Thymus (tissue), 14 donors: ENCODE data around the gene LELP1. TPM values are rescaled to one million over a fixed set of nuclear protein-coding genes. Genes with fewer than 3 reads are reported as not detected.
"Not testable (repeated sequence)": the region's sequence is repeated elsewhere in the genome, so short reads cannot be mapped to it uniquely, and the experiment has no call there.

ENCODE experiments used
- DNase-seq, 9 donors: peaks; one replicate each; pipeline ENCODE4 v3.0.0-alpha.2; 2013; ENCODE audit warnings: low spot score in 9 of 9, low read depth in 6 of 9, missing footprints in 1 of 9
- H3K27ac ChIP-seq, 2 donors: one replicate each; pipeline ENCODE4 v1.5.1; 2013; ENCODE audit warnings: control low read depth in 1 of 2, low read depth in 1 of 2, low read length in 1 of 2, mild to moderate bottlenecking in 1 of 2, moderate library complexity in 1 of 2
- H3K27me3 ChIP-seq, 2 donors: one replicate each; pipeline ENCODE4 v1.5.1; 2013; ENCODE audit warnings: low read length in 1 of 2; ENCODE audit not compliant: control insufficient read depth in 2 of 2, insufficient read depth in 1 of 2
- H3K36me3 ChIP-seq, 2 donors: one replicate each; pipeline ENCODE4 v1.5.1; 2013; ENCODE audit warnings: low read length in 1 of 2, mild to moderate bottlenecking in 1 of 2, moderate library complexity in 1 of 2; ENCODE audit not compliant: control insufficient read depth in 2 of 2, insufficient read depth in 2 of 2
- H3K4me1 ChIP-seq, 2 donors: one replicate each; pipeline ENCODE4 v1.5.1; 2013; ENCODE audit warnings: low read length in 2 of 2; ENCODE audit not compliant: control insufficient read depth in 2 of 2, insufficient read depth in 2 of 2
- H3K4me3 ChIP-seq, 2 donors: one replicate each; pipeline ENCODE4 v1.5.1; 2013; ENCODE audit warnings: low read length in 2 of 2, control low read depth in 1 of 2, mild to moderate bottlenecking in 1 of 2
- H3K9me3 ChIP-seq, 2 donors: one replicate each; pipeline ENCODE4 v1.5.1; 2013; ENCODE audit warnings: low read length in 1 of 2, mild to moderate bottlenecking in 1 of 2; ENCODE audit not compliant: control insufficient read depth in 2 of 2, insufficient read depth in 1 of 2
- WGBS: extraction: QIAGEN DNeasy Blood & Tissue Kit; methylation state at CpG from one replicate; pipeline ENCODE4 v1.1.7; 2013; 5-methylcytosine and 5-hydroxymethylcytosine counted together
- long read RNA-seq, 10 donors: transcript quantifications; one replicate each; lab custom pipeline, GENCODE V29; 2026
- polyA plus RNA-seq: library from polyadenylated mRNA; stranded (reverse); fragments of 200-250 nt; gene quantifications from one replicate; pipeline ENCODE4 v1.2.3, GENCODE V29; 2013
- total RNA-seq: library from RNA; stranded (reverse); fragments of 120-200 nt; gene quantifications from one replicate; pipeline ENCODE4 v1.2.4, GENCODE V29; 2013
- donor health status: healthy.

LELP1 gene
- total RNA-seq (not detected), polyA plus RNA-seq (0.11 TPM)
- long read RNA-seq, donor 1, result 0 reads
- long read RNA-seq, donor 2, result 0 reads
- long read RNA-seq, donor 3, result 0 reads
- long read RNA-seq, donor 4, result 0 reads
- long read RNA-seq, donor 5, result 0 reads
- long read RNA-seq, donor 6, result 0 reads
- long read RNA-seq, donor 7, result 0 reads
- long read RNA-seq, donor 8, result 0 reads
- long read RNA-seq, donor 9, result 0 reads
- long read RNA-seq, donor 10, result 0 reads

DNA sequence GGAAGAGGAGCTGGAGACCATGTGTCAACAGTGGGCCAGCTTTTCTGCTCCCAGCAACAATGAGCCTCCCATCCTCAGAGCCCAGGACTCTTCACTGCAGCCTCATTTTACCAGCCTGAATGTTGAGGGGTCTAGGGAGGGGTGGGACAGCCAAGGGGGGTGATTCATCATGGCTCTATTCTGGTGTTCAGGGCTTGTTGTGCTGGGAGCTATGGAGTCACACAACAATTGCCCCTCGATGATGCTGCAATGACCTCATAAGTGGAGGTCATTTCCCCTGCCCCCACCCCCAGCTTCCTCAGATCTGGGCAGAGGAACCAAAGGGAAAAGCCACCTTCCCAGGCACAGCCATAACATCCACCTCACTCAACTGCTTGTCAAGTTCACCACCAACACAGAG, at the start of gene LELP1:
TSS of gene LELP1 (plus strand) at position 301 of the 400 bp plus-strand sequence. CDS start 1,278 bp downstream, outside the sequence.
- no peaks in the 10 kb centered on the region for H3K27me3 ChIP-seq
- no peaks in the 10 kb centered on the region for H3K36me3 ChIP-seq
- 70% methylated on average over 1 of the region's 1 CpG for WGBS
- H3K27ac ChIP-seq, result no peak within 1 kb of the TSS
- DNase-seq, result no peak
- H3K9me3 ChIP-seq, result no peaks in the 10 kb centered on the region
- H3K4me1 ChIP-seq, result no peaks in the 10 kb centered on the region
- no peak within 1 kb of the TSS for H3K4me3 ChIP-seq

DNA sequence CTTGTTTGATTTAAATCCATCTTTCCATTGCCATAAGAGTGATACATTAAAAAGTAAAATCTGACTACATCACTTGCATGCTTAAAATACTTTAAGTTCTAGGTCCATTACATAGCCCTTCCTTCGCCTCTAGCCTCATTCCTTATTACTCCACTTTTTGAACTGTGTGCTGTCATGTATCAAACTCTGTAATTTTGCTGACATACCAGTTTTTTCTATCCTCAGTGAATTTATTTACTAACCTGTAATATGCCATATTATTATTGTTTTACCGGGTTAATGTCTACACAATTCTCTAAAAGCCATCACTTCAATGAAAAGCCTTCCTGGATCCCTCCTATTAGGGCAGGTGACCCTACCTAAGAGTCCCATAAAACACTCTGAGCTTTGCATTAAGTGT, 47.7 kb upstream of the LELP1 start:
- Histone ChIP-seq H3K27me3 (no peaks in the 10 kb centered on the region), H3K36me3 (no peaks in the 10 kb centered on the region), H3K4me1 (no peaks in the 10 kb centered on the region), H3K4me3 (no peak overlapping the region), H3K9me3 (peaks cover 2 to 4% of the 10 kb centered on the region in 2 donors), H3K27ac (no peak overlapping the region)
- WGBS, result 97% methylated on average over 2 of the region's 2 CpGs
- DNase-seq, result no peak

DNA sequence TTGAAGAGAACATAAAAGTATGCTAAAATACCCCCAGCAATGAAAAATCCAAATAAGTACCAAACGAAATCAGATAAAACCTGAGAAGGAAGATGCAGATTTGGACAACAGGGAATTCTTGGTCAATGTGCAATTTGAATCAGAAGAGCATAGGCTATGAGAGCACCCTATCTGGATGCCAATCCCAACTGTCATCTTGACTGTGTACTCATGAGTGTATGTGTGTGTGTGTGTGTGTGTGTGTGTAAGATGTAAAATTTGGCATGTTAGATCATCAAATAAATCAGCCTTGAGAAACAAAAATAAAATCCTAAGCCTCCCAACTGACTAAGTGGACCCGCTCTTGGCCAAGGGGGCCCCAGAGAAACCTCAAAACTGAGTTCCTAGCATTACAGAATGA, 34.5 kb upstream of the LELP1 start:
- H3K9me3 ChIP-seq, result no peaks in the 10 kb centered on the region
- 92% methylated on average over 2 of the region's 2 CpGs for WGBS
- H3K27ac ChIP-seq, result no peak overlapping the region
- no peak for DNase-seq
- no peak overlapping the region for H3K4me3 ChIP-seq
- no peaks in the 10 kb centered on the region for H3K27me3 ChIP-seq
- H3K4me1 ChIP-seq, result no peaks in the 10 kb centered on the region
- no peaks in the 10 kb centered on the region for H3K36me3 ChIP-seq

DNA sequence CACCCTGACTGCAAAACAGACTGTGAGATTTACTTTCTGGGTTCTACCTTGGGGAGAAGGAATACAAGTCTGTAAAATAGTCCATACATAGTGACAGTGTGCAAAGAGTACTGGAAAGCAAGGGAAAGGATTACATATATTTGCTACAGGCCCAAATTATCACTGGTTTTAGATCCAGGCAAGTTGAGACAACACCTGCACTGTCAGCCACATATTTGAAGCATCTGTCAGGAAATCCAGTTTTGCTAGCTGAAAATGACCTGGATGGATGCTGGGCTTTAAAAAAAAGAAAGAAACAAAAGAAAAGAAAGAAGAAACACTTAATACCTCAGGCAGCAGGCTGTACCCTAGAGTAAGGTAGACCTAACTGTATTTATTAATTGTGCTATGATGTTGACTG, 28.6 kb upstream of the LELP1 start:
- H3K4me1 ChIP-seq, result no peaks in the 10 kb centered on the region
- H3K36me3 ChIP-seq, result no peaks in the 10 kb centered on the region
- H3K4me3 ChIP-seq, result no peak overlapping the region
- H3K27me3 ChIP-seq, result no peaks in the 10 kb centered on the region
- no peak for DNase-seq
- no peak overlapping the region for H3K27ac ChIP-seq
- H3K9me3 ChIP-seq, result no peaks in the 10 kb centered on the region

DNA sequence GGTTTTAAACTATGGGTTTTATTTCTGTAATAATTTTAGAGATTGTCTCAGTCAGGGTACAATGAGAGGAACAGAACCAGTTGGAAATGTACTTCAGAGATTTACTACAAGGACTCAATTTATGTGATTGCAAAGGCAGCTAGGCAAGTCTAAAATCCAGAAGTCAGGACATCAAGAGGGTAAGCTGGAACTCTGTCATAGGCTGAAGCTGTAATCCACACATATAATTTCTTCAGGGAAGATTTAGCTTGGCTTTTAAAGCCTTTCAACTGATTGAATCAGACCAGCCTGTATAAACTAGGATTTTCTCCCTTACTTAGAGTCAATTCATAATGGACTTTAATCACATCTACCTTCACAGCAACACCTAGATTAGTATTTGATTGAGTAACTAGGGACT, 24.3 kb upstream of the LELP1 start:
- no peak for DNase-seq
- Histone ChIP-seq H3K9me3 (no peaks in the 10 kb centered on the region), H3K4me1 (no peaks in the 10 kb centered on the region), H3K27ac (no peak overlapping the region), H3K4me3 (no peak overlapping the region), H3K27me3 (no peaks in the 10 kb centered on the region), H3K36me3 (no peaks in the 10 kb centered on the region)

DNA sequence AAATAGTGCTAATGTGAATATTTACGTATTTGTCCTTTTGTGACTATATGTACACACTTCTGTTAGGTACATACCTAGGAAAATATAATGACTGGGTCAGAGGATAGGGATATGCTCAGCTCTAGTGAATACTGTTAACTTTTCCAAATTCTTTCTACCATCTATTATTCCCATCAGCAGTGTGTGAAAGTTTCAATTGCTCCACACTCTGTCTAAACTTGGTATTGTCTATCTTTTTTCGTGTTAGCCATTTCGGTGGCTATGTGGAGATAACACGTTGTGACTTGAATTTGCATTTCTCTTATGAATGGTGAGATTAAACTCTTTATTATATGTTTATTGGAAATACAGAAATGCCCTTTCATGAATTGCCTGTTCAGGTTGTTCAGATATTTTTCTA, 22.7 kb upstream of the LELP1 start:
- 81% methylated on average over 4 of the region's 4 CpGs for WGBS
- Histone ChIP-seq H3K4me3 (no peak overlapping the region), H3K27me3 (no peaks in the 10 kb centered on the region), H3K4me1 (no peaks in the 10 kb centered on the region), H3K27ac (no peak overlapping the region), H3K9me3 (no peaks in the 10 kb centered on the region), H3K36me3 (no peaks in the 10 kb centered on the region)
- no peak for DNase-seq

DNA sequence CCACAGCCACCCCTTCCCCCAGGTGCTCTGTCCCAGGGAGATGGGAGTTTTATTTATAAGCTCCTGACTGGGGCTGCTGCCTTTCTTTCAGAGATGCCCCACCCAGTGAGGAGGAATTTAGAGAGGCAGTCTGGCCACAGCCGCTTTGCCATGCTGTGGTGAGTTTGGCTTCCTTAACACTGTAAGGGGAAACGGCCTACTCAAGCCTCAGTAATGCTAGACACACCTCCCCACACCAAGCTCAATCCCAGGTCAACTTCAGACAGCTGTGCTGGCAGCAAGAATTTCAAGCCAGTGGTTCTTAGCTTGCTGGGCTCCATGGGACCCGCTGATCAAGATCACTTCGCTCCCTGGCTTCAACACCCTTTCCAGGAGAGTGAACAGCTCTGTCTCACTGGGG, 14.9 kb upstream of the LELP1 start:
- H3K36me3 ChIP-seq, H3K27ac ChIP-seq, H3K4me1 ChIP-seq, H3K27me3 ChIP-seq, DNase-seq, H3K4me3 ChIP-seq, H3K9me3 ChIP-seq: not testable (repeated sequence)
- 73% methylated on average over 4 of the region's 4 CpGs for WGBS

DNA sequence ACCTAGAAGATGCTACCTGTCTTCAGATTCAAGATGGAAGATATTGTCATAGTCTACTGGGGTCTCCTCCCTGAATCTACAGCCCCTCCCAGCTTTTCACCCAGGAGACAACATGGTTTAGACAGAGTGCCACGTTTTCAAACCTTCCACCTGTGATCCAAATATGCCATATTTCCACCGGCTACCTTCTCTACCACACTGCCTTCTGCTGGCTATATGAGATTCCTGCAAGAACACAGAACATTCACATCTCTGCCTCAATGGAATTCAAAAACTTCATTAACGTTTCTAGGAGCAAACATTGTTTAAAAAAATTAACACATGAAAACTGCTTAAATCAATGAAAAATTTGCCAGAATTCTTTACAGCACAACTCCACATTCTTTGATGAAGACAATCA, 12.9 kb upstream of the LELP1 start:
- Histone ChIP-seq H3K27me3 (peaks cover 0 to 2% of the 10 kb centered on the region in 2 donors), H3K9me3 (no peaks in the 10 kb centered on the region), H3K4me3 (no peak overlapping the region), H3K4me1 (no peaks in the 10 kb centered on the region), H3K27ac (no peak overlapping the region), H3K36me3 (no peaks in the 10 kb centered on the region)
- WGBS, result 21% methylated on average over 3 of the region's 3 CpGs
- DNase-seq, result no peak

DNA sequence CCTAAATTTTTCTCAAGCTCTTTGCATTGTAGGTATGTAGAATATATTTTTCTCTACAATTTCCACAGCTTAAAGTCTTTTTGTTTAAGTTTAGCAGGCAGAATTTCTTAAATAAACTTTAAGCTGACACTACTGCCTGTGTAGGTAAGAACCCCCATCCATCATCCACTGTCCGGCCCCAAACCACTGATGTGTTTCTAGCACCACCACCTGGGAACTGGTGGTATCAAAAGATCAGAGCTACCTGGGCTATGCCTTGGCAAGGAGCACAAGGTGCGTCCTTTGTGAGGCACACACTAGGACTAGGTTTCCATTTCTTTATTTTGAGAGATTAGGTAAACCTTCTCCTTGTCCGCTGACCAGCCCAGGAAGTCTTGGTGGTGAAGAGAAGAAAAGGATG, 10.5 kb upstream of the LELP1 start:
- H3K4me1 ChIP-seq, result no peaks in the 10 kb centered on the region
- 53% methylated on average over 3 of the region's 3 CpGs for WGBS
- no peaks in the 10 kb centered on the region for H3K36me3 ChIP-seq
- peaks cover 0 to 2% of the 10 kb centered on the region in 2 donors for H3K27me3 ChIP-seq
- DNase-seq, result no peak
- H3K9me3 ChIP-seq, result no peaks in the 10 kb centered on the region
- no peak overlapping the region for H3K4me3 ChIP-seq
- H3K27ac ChIP-seq, result no peak overlapping the region
